K562 (cell line): ENCODE measurements around the gene C19orf67. TPM values are rescaled to one million over a fixed set of nuclear protein-coding genes. Genes with fewer than 3 reads are reported as not detected.
A peak's percentile ranks its signal among the peaks of the same experiment; 100 is the strongest.

ENCODE experiments used
- BHLHE40 ChIP-seq: IDR thresholded peaks from 2 replicates; pipeline ENCODE4 v1.6.1; 2011; ENCODE audit warnings: low read length, improper control_type of control experiment
- EGR1 ChIP-seq: fragments of 450-650 bp; conservative IDR thresholded peaks from 2 replicates; pipeline ENCODE4 v1.6.1; 2017; ENCODE audit warnings: mild to moderate bottlenecking
- FOXA1 ChIP-seq: fragments of 450-650 bp; IDR thresholded peaks from 2 replicates; pipeline ENCODE4 v1.6.1; 2016; ENCODE audit warnings: mild to moderate bottlenecking, borderline replicate concordance
- HDAC1 ChIP-seq, 2 experiments: fragments of 450-650 bp; IDR thresholded peaks; 2 replicates each; pipeline ENCODE4 v1.6.1; 2016 to 2017; ENCODE audit warnings: inconsistent platforms in 1 of 2, mild to moderate bottlenecking in 1 of 2, moderate library complexity in 1 of 2
- HEY1 ChIP-seq: fragments of 250-450 bp; sonication (Bioruptor Pico); IDR thresholded peaks from 2 replicates; pipeline ENCODE4 v1.5.0; 2020; ENCODE audit warnings: mild to moderate bottlenecking, moderate library complexity, borderline replicate concordance
- IFI16 ChIP-seq: fragments of 250-450 bp; sonication (Bioruptor Pico); IDR thresholded peaks from 2 replicates; pipeline ENCODE4 v2.1.2; 2022; ENCODE audit warnings: mild to moderate bottlenecking, inconsistent platforms
- JUNB ChIP-seq: fragments of 450-650 bp; formaldehyde crosslinking; conservative IDR thresholded peaks from 2 replicates; pipeline ENCODE4 v1.4.0; 2020; ENCODE audit warnings: mild to moderate bottlenecking
- OTX1 ChIP-seq: fragments of 450-650 bp; formaldehyde crosslinking; IDR thresholded peaks from 2 replicates; pipeline ENCODE4 v1.4.0; 2022; ENCODE audit warnings: mild to moderate bottlenecking
- PHF8 ChIP-seq: fragments of 200-600 bp; sonication (generic); IDR thresholded peaks from 2 replicates; pipeline ENCODE4 v1.6.1; 2012; ENCODE audit warnings: mixed run types, mild to moderate bottlenecking, inconsistent platforms, low read length, moderate library complexity, borderline replicate concordance
- ZNF584 ChIP-seq: fragments of 200-800 bp; sonication (Bioruptor generic); IDR thresholded peaks from 2 replicates; pipeline ENCODE4 v1.6.1; 2016; ENCODE audit warnings: low read depth, mild to moderate bottlenecking, missing genetic modification characterization, missing compliant biosample characterization
- ZNF76 ChIP-seq: fragments of 250-450 bp; sonication (Bioruptor Pico); IDR thresholded peaks from 2 replicates; pipeline ENCODE4 v1.4.0; 2020; ENCODE audit warnings: mild to moderate bottlenecking, moderate library complexity, borderline replicate concordance
- polyA plus RNA-seq, 8 experiments: library from polyadenylated mRNA; depleted of rRNA in 4 of 8; stranded (reverse) in 5 of 8; unstranded in 3 of 8; fragments of >200 nt; fragmentation: Nextera tagmentation in 2 of 8; fragmentation: Illumina TruSeq in 1 of 8; extraction: Ambion mirVana in 2 of 8; extraction: Trizol in 1 of 8; gene quantifications; 2 replicates each; pipeline versions ENCODE4 v1.2.1 to v1.2.3, GENCODE V29; 2011 to 2014; ENCODE audit warnings: inconsistent platforms in 1 of 8, missing spikeins in 1 of 8
- total RNA-seq, 7 experiments: library from RNA; depleted of rRNA in 6 of 7; stranded (reverse); fragments of >200 nt in 6 of 7; fragmentation: Illumina TruSeq in 2 of 7; extraction: Trizol in 2 of 7; gene quantifications; 2 replicates each; pipeline versions ENCODE4 v1.2.1 to v1.2.3, GENCODE V29; 2011 to 2021; ENCODE audit warnings: low replicate concordance in 1 of 7
- TF ChIP-seq, protein P1 (sequence below): sonication (generic); formaldehyde crosslinking; IDR thresholded peaks from 2 replicates; pipeline ENCODE4 v1.8.0; 2022; ENCODE audit warnings: mild to moderate bottlenecking, missing genetic modification reagents
- TF ChIP-seq, protein P2 (sequence below): fragments of 250-450 bp; sonication (Bioruptor Pico); IDR thresholded peaks from 2 replicates; pipeline ENCODE4 v1.8.0; 2021; ENCODE audit warnings: moderate library complexity, mild to moderate bottlenecking, inconsistent platforms
- TF ChIP-seq, protein P3 (sequence below), 3 experiments: fragments of 200-800 bp in 1 of 3; sonication (Bioruptor generic) in 1 of 3; sonication (generic) in 1 of 3; formaldehyde crosslinking in 1 of 3; IDR thresholded peaks; 2 replicates each; pipeline versions ENCODE4 v1.6.1 to v1.8.0; 2016 to 2022; ENCODE audit warnings: mild to moderate bottlenecking in 2 of 3, missing compliant biosample characterization in 2 of 3, missing genetic modification characterization in 2 of 3, missing genetic modification reagents in 1 of 3
- TF ChIP-seq, protein P4 (sequence below), 2 experiments: IDR thresholded peaks; 2 replicates each; pipeline ENCODE4 v1.6.1; 2011; ENCODE audit warnings: borderline replicate concordance in 1 of 2, control low read depth in 1 of 2, low read depth in 1 of 2, low read length in 1 of 2, mild to moderate bottlenecking in 1 of 2, mixed read lengths in 1 of 2, moderate library complexity in 1 of 2; ENCODE audit not compliant: insufficient read depth in 1 of 2, insufficient read length in 1 of 2, poor library complexity in 1 of 2, severe bottlenecking in 1 of 2; ENCODE audit errors: extremely low read depth in 1 of 2

The C19orf67 gene
- total and polyA plus RNA-seq, 9 of the 15 experiments (the other 6 are each of a cell fraction or from before 2014, with no cell fraction given) = 0.29 to 1.8 (median 0.51) TPM; not detected in 3

DNA sequence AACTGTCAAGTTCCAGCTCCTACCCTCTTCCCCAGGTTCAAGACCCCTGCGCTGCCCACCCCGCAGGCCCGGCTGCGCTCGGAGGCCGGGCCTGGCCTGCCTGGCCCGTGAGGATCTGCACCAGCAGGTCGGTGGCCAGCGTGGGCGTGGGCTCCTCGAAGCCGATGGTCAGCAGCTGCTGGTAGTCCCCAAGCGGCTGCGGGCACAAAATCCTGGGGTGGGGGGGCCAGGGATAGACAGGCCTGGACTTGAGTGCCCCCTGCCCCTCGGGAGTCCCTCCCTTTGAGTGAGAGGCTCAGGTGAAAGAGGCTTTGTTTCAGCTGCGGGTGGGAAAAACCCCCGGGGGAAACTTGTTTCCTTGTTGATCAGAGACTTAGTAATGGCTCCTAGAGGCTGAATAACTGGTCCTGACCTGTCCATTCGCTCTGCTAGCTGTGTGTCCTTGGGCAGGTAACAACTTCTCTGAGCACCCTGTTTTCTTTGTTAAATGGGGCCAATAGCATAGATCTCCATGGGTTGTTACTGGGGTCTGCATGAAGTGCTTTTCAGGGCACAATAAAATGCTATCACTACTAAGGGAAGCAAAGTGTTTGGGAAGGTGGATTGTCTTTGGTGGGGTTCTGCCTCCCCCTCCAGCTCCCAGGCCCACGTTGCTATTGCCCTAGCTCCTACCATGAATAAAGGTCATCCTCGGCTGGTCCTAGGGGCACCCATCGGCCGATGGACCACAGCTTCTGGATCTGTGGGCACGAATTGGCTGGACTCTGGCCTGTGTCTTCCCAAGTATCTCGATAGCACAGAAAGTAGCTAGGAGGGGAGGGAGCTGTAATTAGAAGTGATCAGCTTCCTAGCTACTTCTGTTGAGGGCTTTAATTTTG is 3.5 kb downstream of the C19orf67 start (continued):
- no peak for TF ChIP-seq FOXA1
- TF ChIP-seq JUNB (CRISPR knock-in tag) = no peak
- TF ChIP-seq ZNF76 (CRISPR knock-in tag) = 0 out of 2 replicates have a peak, but pooled peaks have one; percentile 58
- no peak for TF ChIP-seq IFI16 (CRISPR knock-in tag)
- no peak for TF ChIP-seq HEY1 (CRISPR knock-in tag)
- peak; percentile 22; the same call in 1 of the 2 replicates for TF ChIP-seq OTX1 (CRISPR knock-in tag)
- TF ChIP-seq HDAC1 (IDR thresholded peaks at IDR 0.05) = peak in 1 of 2 experiments; percentile 18; a peak in 1 of 4 replicates
- TF ChIP-seq, protein P1, sequence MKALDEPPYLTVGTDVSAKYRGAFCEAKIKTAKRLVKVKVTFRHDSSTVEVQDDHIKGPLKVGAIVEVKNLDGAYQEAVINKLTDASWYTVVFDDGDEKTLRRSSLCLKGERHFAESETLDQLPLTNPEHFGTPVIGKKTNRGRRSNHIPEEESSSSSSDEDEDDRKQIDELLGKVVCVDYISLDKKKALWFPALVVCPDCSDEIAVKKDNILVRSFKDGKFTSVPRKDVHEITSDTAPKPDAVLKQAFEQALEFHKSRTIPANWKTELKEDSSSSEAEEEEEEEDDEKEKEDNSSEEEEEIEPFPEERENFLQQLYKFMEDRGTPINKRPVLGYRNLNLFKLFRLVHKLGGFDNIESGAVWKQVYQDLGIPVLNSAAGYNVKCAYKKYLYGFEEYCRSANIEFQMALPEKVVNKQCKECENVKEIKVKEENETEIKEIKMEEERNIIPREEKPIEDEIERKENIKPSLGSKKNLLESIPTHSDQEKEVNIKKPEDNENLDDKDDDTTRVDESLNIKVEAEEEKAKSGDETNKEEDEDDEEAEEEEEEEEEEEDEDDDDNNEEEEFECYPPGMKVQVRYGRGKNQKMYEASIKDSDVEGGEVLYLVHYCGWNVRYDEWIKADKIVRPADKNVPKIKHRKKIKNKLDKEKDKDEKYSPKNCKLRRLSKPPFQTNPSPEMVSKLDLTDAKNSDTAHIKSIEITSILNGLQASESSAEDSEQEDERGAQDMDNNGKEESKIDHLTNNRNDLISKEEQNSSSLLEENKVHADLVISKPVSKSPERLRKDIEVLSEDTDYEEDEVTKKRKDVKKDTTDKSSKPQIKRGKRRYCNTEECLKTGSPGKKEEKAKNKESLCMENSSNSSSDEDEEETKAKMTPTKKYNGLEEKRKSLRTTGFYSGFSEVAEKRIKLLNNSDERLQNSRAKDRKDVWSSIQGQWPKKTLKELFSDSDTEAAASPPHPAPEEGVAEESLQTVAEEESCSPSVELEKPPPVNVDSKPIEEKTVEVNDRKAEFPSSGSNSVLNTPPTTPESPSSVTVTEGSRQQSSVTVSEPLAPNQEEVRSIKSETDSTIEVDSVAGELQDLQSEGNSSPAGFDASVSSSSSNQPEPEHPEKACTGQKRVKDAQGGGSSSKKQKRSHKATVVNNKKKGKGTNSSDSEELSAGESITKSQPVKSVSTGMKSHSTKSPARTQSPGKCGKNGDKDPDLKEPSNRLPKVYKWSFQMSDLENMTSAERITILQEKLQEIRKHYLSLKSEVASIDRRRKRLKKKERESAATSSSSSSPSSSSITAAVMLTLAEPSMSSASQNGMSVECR = peak; percentile 31; the same call in 1 of the 2 replicates
- TF ChIP-seq BHLHE40 = peak; percentile 21; the same call in 1 of the 2 replicates
- TF ChIP-seq, protein P2, sequence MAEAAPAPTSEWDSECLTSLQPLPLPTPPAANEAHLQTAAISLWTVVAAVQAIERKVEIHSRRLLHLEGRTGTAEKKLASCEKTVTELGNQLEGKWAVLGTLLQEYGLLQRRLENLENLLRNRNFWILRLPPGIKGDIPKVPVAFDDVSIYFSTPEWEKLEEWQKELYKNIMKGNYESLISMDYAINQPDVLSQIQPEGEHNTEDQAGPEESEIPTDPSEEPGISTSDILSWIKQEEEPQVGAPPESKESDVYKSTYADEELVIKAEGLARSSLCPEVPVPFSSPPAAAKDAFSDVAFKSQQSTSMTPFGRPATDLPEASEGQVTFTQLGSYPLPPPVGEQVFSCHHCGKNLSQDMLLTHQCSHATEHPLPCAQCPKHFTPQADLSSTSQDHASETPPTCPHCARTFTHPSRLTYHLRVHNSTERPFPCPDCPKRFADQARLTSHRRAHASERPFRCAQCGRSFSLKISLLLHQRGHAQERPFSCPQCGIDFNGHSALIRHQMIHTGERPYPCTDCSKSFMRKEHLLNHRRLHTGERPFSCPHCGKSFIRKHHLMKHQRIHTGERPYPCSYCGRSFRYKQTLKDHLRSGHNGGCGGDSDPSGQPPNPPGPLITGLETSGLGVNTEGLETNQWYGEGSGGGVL (CRISPR knock-in tag) = no peak
- TF ChIP-seq EGR1 = peak; percentile 72
- TF ChIP-seq, protein P3, sequence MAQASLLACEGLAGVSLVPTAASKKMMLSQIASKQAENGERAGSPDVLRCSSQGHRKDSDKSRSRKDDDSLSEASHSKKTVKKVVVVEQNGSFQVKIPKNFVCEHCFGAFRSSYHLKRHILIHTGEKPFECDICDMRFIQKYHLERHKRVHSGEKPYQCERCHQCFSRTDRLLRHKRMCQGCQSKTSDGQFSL (CRISPR knock-in tag; IDR thresholded peaks at IDR 0.05) = no peak; the same call in 1 of the 2 replicates
- TF ChIP-seq, protein P3 (tag; IDR thresholded peaks at IDR 0.05) = peak in 1 of 2 experiments; percentile 84; a peak in 2 of 4 replicates
- peak; percentile 75; the same call in 1 of the 2 replicates for TF ChIP-seq ZNF584 (CRISPR knock-in tag)
- TF ChIP-seq, protein P4, sequence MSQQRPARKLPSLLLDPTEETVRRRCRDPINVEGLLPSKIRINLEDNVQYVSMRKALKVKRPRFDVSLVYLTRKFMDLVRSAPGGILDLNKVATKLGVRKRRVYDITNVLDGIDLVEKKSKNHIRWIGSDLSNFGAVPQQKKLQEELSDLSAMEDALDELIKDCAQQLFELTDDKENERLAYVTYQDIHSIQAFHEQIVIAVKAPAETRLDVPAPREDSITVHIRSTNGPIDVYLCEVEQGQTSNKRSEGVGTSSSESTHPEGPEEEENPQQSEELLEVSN (IDR thresholded peaks at IDR 0.05; ENCODE audit: borderline replicate concordance in 1 of 2, extremely low read depth in 1 of 2, insufficient read depth in 1 of 2, insufficient read length in 1 of 2, low read depth in 1 of 2, low read length in 1 of 2, poor library complexity in 1 of 2, severe bottlenecking in 1 of 2) = peak in 1 of 2 experiments; percentile 20
- peak; percentile 16; the same call in 1 of the 2 replicates for TF ChIP-seq PHF8
